Body of pancreas (tissue), 4 donors: ENCODE measurements around the gene RNF223. TPM values are rescaled to one million over a fixed set of nuclear protein-coding genes. Genes with fewer than 3 reads are reported as not detected.
"Not testable (repeated sequence)": the region's sequence is repeated elsewhere in the genome, so short reads cannot be mapped to it uniquely, and the experiment has no call there.

Experiments used
- ATAC-seq: fragments of 150-250 bp; one replicate; pipeline ENCODE4 v1.9.1; 2016
- DNase-seq, 4 donors: peaks; one replicate each; pipeline ENCODE4 v3.0.0-alpha.2; 2019
- H3K27ac ChIP-seq, 4 donors: fragments of 200-600 bp; sonication (generic); 1 replicate in 3 of 4; 2 replicates in 1 of 4; pipeline versions ENCODE4 v1.5.1 to v1.6.1; 2016 to 2019; ENCODE audit warnings: mild to moderate bottlenecking in 1 of 4, mixed read lengths in 1 of 4, moderate library complexity in 1 of 4
- H3K27me3 ChIP-seq, 2 donors: fragments of 200-600 bp; sonication (generic); one replicate each; pipeline ENCODE4 v1.6.0; 2016; ENCODE audit warnings: mild to moderate bottlenecking in 1 of 2
- H3K36me3 ChIP-seq, 2 donors: fragments of 200-600 bp; sonication (generic); replicated peaks in 1 of 2; 2 replicates each; pipeline ENCODE4 v1.5.1; 2016; ENCODE audit warnings: low read depth in 2 of 2; ENCODE audit not compliant: insufficient read depth in 1 of 2
- H3K4me1 ChIP-seq: fragments of 200-600 bp; sonication (generic); one replicate; pipeline ENCODE4 v1.6.0; 2016
- H3K4me3 ChIP-seq, 2 donors: fragments of 200-600 bp; sonication (generic); 1 replicate in 1 of 2; 2 replicates in 1 of 2; pipeline ENCODE4 v1.5.1; 2016 to 2019
- H3K9me3 ChIP-seq, 3 donors: fragments of 200-600 bp; sonication (generic); 1 replicate in 2 of 3; 2 replicates in 1 of 3; pipeline ENCODE4 v1.5.1; 2016
- POLR2A ChIP-seq, 3 donors: fragments of 450-650 bp; IDR thresholded peaks; one replicate each; pipeline ENCODE4 v1.6.1; 2016; ENCODE audit warnings: antibody characterized with exemption in 3 of 3, mild to moderate bottlenecking in 2 of 3
- WGBS, 2 donors: methylation state at CpG; one replicate each; pipeline ENCODE4 v1.1.5; 2017; 5-methylcytosine and 5-hydroxymethylcytosine counted together
- intact Hi-C: fragments of 100-400 bp; cut with DNase I; formaldehyde crosslinking; loops from one replicate; pipeline ENCODE4 v1.15.1; 2023
- total RNA-seq, 2 donors: library from RNA; depleted of rRNA; stranded (reverse); fragments of >200 nt; gene quantifications; one replicate each; pipeline ENCODE4 v1.1.0, GENCODE V29; 2016
- TF ChIP-seq, protein P1 (sequence below), 7 experiments: fragments of 450-650 bp in 4 of 7; fragments of 200-600 bp in 3 of 7; sonication (generic) in 3 of 7; IDR thresholded peaks; one replicate each; pipeline ENCODE4 v1.5.1; 2016 to 2019; ENCODE audit warnings: antibody characterized with exemption in 7 of 7

RNF223 gene
- total RNA-seq, 2 donors from 2014 or later, result 0.26 TPM; not detected in 1

DNA sequence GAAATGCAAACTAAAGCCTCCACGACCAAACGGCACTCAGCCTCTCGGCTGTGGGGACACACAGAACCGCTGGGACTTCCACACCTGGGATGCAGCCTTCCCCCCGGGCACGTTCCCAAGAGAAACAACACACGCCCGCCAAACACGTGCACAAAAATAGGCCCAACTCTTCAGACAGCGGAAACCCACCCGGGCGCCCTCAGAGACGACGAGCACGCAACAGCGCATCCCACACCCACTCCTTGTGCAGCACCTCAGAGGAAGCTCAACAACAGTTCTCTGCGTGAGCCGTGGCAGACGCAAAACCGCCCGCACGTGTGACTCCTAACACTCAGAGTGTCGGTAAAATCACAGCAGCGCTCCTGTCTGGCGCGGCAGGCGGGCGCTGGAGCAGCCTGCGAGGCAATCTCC lies 36.5 kb upstream of the RNF223 start:
- Histone ChIP-seq H3K4me1 (peaks cover 6% of the 10 kb centered on the region), H3K9me3 (no peaks in the 10 kb centered on the region), H3K27me3 (no peaks in the 10 kb centered on the region), H3K36me3 (no peaks in the 10 kb centered on the region), H3K27ac (no peak overlapping the region), H3K4me3 (no peak overlapping the region)
- intact Hi-C loops, result no loop called here
- TF ChIP-seq, protein P1, sequence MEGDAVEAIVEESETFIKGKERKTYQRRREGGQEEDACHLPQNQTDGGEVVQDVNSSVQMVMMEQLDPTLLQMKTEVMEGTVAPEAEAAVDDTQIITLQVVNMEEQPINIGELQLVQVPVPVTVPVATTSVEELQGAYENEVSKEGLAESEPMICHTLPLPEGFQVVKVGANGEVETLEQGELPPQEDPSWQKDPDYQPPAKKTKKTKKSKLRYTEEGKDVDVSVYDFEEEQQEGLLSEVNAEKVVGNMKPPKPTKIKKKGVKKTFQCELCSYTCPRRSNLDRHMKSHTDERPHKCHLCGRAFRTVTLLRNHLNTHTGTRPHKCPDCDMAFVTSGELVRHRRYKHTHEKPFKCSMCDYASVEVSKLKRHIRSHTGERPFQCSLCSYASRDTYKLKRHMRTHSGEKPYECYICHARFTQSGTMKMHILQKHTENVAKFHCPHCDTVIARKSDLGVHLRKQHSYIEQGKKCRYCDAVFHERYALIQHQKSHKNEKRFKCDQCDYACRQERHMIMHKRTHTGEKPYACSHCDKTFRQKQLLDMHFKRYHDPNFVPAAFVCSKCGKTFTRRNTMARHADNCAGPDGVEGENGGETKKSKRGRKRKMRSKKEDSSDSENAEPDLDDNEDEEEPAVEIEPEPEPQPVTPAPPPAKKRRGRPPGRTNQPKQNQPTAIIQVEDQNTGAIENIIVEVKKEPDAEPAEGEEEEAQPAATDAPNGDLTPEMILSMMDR (IDR thresholded peaks at IDR 0.05), result no peak
- TF ChIP-seq POLR2A (IDR thresholded peaks at IDR 0.05), result no peak
- ATAC-seq, result no peak
- 89 to 93% methylated on average over 19 to 29 of the region's 29 CpGs for WGBS, 2 donors
- DNase-seq, result no peak

DNA sequence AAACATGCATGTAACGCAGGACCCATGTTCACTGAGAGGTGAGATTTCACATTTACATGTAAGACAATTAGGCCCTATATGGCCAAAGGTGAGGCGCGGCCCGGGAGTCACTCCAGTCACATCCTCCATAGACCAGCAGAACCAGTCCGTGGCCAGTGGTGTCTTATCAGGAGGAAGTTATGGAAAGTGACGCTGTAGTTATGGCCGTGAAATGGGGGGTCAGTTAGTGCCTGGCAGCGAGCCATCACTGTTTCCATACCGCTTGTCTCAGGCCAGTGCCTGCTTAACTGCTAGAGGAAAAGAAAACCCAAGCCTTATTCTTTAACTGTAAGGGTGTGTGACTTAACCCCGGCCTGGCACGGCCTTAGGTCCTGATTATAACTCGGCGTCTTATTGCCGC lies 35.6 kb upstream of the RNF223 start:
- DNase-seq, result no peak
- ATAC-seq, result no peak

DNA sequence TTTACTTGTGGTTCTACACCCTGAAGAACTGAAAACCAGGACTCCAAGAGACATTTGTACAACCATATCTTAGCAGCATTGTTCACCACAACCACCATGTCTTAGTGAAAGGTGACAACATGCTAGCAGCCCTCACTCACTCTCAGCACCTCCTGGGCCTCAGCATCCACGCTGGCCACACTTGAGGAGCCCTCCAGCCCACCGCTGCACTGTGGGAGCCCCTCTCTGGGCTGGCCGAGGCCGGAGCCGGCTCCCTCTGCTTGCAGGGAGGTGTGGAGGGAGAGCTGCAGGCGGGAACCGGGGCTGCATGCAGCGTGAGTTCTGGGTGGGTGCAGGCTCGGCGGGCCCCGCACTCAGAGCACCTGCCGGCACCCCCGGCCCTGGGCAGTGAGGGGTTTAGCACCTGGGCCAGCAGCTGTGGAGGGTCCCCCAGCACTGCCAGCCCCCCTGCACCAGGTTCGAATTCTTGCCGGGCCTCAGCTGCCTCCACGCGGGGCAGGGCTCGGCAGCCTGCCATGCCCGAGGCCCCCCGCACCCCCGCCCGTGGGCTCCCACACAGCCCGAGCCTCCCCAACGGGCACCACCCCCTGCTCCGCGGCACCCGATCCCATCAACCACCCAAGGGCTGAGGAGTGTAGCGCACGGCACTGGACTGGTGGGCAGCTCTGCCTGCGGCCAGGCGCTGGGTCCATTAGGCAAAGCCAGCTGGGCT lies 32.6 kb upstream of the RNF223 start:
- WGBS, 2 donors, result 98 to 100% methylated on average over 1 to 30 of the region's 31 CpGs
- H3K27me3 ChIP-seq, result no peaks in the 10 kb centered on the region
- H3K4me1 ChIP-seq, result no peaks in the 10 kb centered on the region
- no peaks in the 10 kb centered on the region for H3K9me3 ChIP-seq
- no peak for ATAC-seq
- H3K4me3 ChIP-seq, result no peak overlapping the region
- H3K36me3 ChIP-seq, result no peaks in the 10 kb centered on the region
- TF ChIP-seq, protein P1 (IDR thresholded peaks at IDR 0.05), result no peak
- TF ChIP-seq POLR2A (IDR thresholded peaks at IDR 0.05), result no peak
- intact Hi-C loops, result no loop called here
- H3K27ac ChIP-seq, result no peak overlapping the region
- DNase-seq, result no peak

More for the DNA sequence above, 35.6 kb upstream of the RNF223 start:
- no peak overlapping the region for H3K4me3 ChIP-seq
- intact Hi-C loops, result no loop called here
- peaks cover under 1% of the 10 kb centered on the region for H3K4me1 ChIP-seq
- WGBS, 2 donors, result 74 to 77% methylated on average over 13 to 14 of the region's 14 CpGs
- no peaks in the 10 kb centered on the region for H3K36me3 ChIP-seq
- TF ChIP-seq POLR2A (IDR thresholded peaks at IDR 0.05), result no peak
- TF ChIP-seq, protein P1 (IDR thresholded peaks at IDR 0.05), result no peak
- H3K27me3 ChIP-seq, result no peaks in the 10 kb centered on the region
- H3K27ac ChIP-seq, result no peak overlapping the region
- H3K9me3 ChIP-seq, result no peaks in the 10 kb centered on the region

DNA sequence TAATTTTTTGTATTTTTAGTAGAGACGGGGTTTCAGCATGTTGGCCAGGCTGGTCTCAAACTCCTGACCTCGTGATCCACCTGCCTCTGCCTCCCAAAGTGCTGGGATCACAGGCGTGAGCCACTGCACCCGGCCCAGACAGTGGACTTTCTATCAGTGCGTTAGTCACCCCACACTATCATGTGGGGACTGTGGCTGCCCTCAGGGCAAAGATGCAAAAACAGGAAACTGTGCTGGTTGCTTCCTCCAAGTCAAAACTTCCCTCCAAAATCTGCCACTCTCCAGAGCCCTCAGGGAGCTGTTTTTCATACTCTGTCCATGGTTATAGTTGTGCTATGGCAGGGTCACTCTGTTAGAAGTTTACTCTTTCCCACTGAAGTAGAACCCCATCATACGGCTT lies 30.0 kb upstream of the RNF223 start:
- H3K4me1 ChIP-seq, DNase-seq, H3K27ac ChIP-seq, H3K9me3 ChIP-seq, intact Hi-C loops, H3K27me3 ChIP-seq, H3K4me3 ChIP-seq, H3K36me3 ChIP-seq, ATAC-seq: not testable (repeated sequence)
- 73 to 79% methylated on average over 6 of the region's 6 CpGs for WGBS, 2 donors

DNA sequence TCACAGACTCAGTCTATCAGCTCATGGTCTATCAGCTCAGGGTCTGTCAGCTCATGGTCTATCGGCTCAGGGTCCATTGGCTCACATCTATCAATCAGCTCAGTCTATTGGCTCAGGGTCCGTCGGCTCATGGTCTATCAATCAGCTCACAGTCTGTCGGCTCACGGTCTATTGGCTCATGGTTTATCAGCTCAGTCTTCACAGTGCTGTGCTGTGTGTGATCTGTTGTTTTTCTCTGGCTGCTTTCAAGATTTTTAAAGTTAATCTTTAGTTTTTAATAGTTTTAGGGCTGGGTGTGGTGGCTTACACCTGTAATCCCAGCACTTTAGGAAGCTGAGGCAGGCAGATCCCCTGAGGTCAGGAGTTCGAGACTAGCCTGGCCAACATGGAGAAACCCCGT lies 27.4 kb upstream of the RNF223 start:
- ATAC-seq, result no peak
- intact Hi-C loops, result no loop called here
- WGBS, 2 donors, result 77 to 78% methylated on average over 7 of the region's 7 CpGs

More for the DNA sequence above, 27.4 kb upstream of the RNF223 start:
- DNase-seq, result no peak
- no peak overlapping the region for H3K4me3 ChIP-seq
- TF ChIP-seq POLR2A (IDR thresholded peaks at IDR 0.05), result no peak
- TF ChIP-seq, protein P1 (IDR thresholded peaks at IDR 0.05), result no peak
- H3K4me1 ChIP-seq, result no peaks in the 10 kb centered on the region
- H3K36me3 ChIP-seq, result no peaks in the 10 kb centered on the region
- no peaks in the 10 kb centered on the region for H3K27me3 ChIP-seq
- no peak overlapping the region for H3K27ac ChIP-seq
- H3K9me3 ChIP-seq, result no peaks in the 10 kb centered on the region
